GM21619 (cell line): ENCODE data around the gene RTN4.

Experiments
- ATAC-seq: cut with Tn5 transposase; IDR thresholded peaks from one replicate; pipeline ENCODE4 v1.9.1; 2021; ENCODE audit not compliant: unreplicated experiment

The RTN4 gene

DNA sequence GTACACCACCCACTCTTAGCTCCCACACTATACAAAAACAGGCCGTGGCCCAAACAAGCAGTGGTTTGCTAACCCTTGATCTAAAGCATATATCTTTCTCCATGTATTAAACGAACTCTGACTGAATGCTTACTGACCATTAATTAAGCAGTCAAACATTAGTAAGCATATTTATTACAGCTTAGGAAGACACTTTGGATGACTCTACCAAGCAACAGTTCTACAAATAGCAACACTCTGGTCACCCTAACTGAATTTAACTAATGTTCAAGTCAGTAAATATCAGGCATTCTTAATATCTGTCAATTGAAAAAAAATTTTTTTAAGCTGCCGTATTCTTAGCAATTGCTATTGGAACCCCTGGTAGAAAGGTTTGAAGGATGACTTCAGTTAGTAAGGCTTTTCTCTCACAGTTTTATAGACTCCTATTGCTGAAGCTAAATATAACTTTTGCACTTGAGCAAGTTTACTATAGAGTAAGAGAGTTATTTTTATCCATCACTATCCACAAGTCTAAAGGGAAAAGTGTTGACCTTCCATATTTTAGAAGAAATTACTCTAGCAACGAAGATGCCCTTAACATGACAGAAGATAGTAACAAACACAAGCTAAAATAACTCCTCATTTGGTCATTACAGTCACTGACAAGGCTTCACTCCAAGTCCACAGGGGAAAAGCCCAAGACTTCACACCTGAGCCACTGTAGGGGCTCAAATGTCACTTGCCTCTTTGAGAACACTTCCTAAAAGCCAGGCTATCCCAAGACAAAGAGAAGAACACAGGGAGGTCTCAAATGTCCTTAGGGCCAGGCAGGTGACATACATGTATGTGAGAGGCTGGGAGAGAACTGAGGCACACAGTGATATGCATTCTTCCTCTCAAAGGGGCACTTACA, 74.4 kb downstream of the RTN4 start:
- no peak for ATAC-seq

DNA sequence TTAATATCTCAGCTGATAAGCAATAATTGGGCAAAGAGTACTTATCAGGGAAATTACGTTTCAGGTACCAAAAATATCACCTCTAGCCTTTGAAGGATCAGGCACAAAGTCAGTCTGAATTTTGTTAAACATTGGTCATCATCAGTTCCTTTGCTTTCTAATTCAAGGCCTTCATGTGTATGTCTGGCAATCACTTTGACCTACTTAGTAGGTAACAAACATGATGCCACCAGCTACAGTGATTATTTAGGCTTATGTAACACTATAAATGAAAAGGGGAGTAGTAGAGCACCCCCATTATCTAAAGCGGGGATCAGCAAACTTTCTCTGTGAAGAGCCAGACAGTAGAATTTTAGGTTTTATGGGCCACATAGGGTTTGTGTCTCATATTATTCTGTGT, 75.1 kb downstream of the RTN4 start:
- ATAC-seq: no peak

DNA sequence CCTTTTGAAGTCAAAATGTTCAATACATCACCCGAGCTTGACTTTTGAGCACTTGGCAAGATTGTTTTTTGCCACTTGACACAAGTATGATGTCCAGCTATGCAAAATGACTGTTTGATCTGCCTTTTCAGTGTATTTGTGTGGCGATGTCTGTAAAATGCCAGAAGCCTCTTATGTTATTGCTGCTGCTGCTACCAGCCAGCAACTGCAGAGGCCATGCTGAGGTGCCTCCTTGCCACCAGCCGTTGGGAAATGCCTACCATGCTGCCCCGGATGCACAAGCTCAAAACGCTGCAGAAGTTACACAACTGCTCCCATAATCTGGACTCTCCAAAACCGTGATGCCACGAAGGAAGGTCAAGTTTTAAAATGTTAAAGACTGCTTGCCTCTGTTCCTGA, 80.3 kb downstream of the RTN4 start:
- no peak for ATAC-seq

- ATAC-seq: no peak
Observed at GRCh38 chr2:54969295-54969939, 80.8 kb downstream of the RTN4 start.

- ATAC-seq: no peak
Observed at GRCh38 chr2:54968561-54969218, 81.6 kb downstream of the RTN4 start.

DNA sequence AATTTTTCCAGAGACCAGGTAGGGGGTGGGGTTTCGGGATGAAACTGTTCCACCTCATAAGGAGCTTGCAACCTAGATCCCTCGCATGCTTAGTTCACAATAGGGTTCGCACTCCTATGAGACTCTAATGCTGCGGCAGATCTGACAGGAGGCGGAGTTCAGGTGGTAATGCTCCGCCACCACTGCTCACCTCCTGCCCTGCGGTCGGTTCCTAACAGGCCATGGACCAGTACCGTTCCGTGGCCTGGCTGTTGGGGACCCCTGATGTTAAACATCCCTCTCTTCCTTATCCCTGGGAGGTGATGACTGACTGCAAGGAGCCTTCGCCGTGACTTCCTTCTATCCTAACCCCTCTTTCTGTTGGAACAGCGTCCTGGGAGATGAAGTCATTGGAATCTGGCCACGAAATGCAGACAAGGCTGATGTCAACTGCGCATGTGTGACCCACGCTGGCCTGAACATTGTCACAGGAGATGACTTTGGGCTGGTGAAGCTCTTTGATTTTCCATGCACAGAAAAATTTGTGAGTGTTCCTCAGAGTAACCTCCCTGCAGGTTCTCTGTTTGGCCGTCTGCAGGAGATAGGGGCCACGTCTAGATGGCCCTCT, 82.4 kb downstream of the RTN4 start:
- ATAC-seq: no peak

DNA sequence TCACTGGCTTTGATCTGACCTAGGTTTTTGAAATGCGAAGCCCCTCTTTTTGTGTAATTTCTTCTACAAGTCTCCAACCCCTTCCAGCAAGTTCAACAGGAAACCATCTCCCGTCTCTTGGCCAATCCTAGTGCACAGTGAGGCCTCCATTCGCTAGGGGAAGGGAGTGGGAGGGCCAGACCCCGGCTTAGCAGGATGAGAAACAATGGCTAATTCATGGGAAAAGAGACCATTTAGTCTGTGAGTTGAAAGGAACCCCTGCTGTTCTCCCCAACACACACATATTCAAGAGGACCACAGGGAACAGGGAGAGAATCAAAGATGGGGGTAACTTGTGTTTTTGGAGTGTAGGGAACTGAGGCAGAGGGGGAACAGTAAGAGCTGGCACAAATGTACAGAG, 83.0 kb downstream of the RTN4 start:
- ATAC-seq: no peak

DNA sequence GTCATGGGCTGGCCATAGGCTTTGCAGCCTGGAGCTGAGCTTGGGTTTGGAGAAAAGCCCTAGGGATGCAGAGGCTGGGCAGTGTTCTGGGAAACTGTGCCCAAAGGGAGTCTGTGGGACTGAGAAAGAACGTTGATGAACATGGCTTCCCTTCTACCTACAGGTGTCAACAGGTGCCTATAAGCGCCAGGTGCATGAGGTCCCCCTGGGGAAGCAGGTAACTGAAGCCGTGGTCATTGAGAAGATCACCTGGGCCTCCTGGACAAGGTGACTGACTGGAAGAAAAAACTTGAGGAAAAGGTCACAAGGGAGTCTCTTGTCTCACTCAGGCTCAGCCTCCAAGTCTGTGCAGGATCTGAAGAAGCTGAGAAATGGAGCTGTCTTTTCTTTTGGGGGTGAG, 83.4 kb downstream of the RTN4 start:
- no peak for ATAC-seq

DNA sequence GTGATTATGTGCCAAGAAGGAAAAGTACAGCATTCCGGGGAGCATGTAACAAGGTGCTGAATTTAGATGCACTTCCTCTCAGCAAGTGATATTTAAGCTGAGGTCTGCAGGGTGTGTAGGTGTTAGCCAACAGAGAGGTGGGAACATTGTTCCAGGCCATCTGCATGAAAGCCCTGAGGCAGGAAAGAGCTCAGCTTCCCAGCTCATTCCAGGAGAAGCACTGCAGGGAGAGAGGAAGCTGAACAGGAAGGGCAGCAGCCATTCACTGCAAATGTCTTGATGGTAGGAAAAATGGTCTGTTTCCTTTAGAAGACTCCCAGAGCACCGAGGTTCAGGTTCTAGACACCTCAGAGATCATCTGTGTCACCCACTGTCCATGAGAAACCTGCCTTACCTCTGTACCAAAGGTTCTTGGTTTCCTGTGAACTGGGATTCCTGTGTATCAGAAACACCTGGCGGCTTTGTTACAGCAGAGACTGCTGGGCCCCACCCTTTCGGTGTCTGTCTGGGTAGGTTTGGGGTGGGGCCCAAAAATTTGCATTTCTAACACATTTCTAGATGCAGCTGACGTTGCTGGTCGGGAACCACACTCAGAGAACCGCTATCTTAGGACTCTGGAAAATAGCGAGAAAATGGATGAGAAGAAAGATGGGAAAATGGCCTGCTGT, 84.0 kb downstream of the RTN4 start:
- ATAC-seq: no peak

GRCh38 chr2:54965425-54965824, 84.8 kb downstream of the RTN4 start:
- ATAC-seq: no peak

DNA sequence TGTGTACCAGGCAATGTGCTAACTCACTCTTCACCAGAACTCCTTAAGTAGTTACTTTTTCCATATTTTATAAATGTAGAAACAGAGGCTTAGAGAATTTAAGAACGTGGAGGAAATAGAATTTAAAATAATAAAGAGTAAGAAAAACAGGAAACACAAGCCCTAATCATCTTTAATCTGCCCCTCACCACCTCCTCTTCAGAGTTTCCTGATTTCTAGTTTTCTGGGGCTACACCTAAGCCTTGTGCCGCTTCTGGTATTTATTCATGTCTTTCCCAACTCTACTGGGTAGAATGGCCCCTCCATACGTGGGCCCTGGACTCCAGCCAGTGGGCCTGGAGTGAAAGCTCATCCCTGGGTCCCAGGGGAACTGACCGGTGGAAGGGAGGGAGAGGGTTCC, 85.4 kb downstream of the RTN4 start:
- no peak for ATAC-seq

DNA sequence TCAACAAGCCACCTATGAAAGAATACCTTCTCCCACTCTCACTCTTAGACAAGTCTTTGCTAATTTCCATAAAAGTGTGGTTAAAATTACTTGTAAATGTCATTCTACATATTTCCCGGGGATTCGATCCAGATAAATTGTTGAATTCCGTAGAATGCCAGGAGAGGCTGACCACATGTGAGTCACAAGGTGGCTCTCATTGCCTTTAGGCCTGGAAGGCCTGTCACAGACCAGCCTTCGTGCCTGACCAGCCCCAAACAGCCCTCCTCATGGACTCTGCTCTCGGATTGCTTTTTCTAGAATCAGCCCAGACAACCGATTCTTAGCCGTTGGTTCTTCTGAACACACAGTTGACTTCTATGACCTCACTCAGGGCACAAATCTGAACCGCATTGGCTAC, 86.0 kb downstream of the RTN4 start:
- ATAC-seq: no peak

- no peak for ATAC-seq
Observed at GRCh38 chr2:54963476-54963875, 86.8 kb downstream of the RTN4 start.

DNA sequence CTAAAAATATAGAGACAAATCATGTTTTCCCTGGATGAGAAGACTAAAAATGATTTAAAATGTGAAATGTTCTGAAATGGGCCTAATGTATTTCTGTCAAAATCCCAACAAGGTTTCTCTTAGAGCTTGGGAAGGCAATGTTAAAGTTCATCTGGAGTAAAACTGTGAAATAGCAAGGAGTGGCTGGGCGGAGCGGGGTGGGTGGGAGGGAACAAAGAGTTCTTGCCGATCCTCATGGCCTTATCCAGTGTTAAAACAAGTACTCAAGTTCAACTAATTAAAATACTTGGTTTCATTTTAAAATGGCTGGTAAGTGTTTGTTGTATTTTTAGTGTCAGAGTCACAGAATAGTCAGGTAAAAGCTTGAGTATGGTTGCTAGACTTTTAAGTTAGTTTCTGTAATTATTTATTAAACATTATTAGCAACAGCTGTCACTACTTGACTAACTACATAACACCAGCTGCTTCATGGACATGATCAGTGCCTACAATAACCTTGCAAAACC, 87.3 kb downstream of the RTN4 start:
- no peak for ATAC-seq

DNA sequence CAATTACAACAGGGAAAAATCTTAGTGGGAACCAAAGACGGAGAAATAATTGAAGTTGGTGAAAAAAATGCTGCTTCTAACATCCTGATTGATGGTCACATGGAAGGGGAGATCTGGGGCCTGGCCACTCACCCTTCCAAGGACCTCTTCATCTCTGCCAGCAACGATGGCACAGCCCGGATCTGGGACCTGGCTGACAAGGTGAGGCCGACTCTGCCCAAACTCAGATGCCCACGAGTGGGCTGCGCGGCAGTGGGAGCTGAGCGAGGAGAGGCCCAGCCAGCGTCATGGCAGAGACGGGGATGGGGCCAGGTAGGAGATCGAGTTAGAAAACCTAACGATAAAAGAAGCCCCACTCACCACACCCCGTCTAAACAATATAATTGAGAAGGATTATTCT, 87.7 kb downstream of the RTN4 start:
- ATAC-seq: no peak

DNA sequence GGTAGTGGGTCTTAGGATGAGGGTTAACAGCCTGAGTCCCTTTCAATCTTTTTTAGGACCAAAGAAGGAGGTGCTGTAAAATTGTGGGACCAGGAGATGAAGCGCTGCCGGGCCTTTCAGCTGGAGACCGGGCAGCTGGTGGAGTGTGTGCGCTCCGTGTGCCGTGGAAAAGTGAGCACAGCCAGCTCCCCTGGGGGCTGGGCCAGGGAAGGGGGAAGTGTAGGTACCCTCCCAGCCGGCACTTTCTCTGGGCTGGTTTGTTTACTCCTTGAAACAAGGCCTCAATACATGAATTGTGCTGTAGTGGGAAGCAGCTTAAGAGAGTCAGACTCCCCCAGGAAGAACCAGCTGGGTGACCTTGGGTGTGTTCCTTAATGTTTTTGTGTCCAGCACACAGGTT, 90.1 kb downstream of the RTN4 start:
- ATAC-seq: no peak

DNA sequence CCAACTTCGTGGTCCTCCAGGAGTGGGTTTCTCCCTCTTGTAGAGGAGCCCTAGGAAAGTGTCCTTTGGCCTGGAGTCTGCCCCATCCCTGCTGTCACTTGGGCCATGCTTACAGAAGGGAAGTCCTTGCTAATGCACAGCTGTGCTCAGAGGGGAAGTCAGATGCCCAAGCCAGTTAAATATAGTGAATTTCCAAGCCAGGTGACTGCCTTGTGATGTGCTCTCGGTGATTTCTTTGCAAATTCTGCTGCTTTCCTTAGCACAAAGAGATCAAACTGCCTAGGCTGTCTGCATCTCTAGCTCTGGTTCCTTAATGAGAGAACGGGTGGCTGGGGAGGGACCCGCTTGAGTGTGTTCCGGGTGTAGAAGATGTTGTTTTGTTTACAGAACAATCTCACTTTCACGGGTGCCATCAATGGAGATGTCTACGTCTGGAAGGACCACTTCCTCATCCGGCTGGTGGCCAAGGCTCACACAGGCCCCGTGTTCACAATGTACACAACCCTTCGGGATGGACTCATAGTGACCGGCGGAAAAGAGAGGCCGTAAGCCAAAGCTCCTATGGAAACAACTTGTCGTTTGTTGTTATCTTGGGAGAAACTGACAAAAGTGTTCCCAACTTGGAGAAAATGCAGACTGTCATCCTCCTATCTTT, 91.4 kb downstream of the RTN4 start:
- no peak for ATAC-seq

GRCh38 chr2:54957321-54957999, 92.8 kb downstream of the RTN4 start:
- ATAC-seq: no peak

GRCh38 chr2:54956111-54956627, 94.1 kb downstream of the RTN4 start:
- ATAC-seq: no peak
